Uterus (tissue), 4 donors: ENCODE measurements around the gene ARMH3. TPM values are rescaled to one million over a fixed set of nuclear protein-coding genes. Genes with fewer than 3 reads are reported as not detected.

Experiments
- DNase-seq, 2 donors: peaks; one replicate each; pipeline ENCODE4 v3.0.0-alpha.2; 2019 to 2020
- H3K27ac ChIP-seq, 2 donors: fragments of 200-600 bp; sonication (generic); 1 replicate in 1 of 2; 2 replicates in 1 of 2; pipeline ENCODE4 v1.5.1; 2016 to 2018
- H3K27me3 ChIP-seq, 2 donors: fragments of 200-600 bp; sonication (generic); one replicate each; pipeline ENCODE4 v1.5.1; 2018 to 2019; ENCODE audit warnings: control low read depth in 1 of 2
- H3K36me3 ChIP-seq, 2 donors: fragments of 200-600 bp; sonication (generic); one replicate each; pipeline ENCODE4 v1.5.1; 2019; ENCODE audit warnings: control low read depth in 1 of 2
- H3K4me1 ChIP-seq, 2 donors: fragments of 200-600 bp; sonication (generic); one replicate each; pipeline ENCODE4 v1.5.1; 2018 to 2019; ENCODE audit warnings: control low read depth in 1 of 2
- H3K4me3 ChIP-seq, 2 donors: fragments of 200-600 bp; sonication (generic); 1 replicate in 1 of 2; 2 replicates in 1 of 2; pipeline ENCODE4 v1.5.1; 2018 to 2019; ENCODE audit warnings: mild to moderate bottlenecking in 1 of 2
- H3K9me3 ChIP-seq, 2 donors: fragments of 200-600 bp; sonication (generic); one replicate each; pipeline ENCODE4 v1.5.1; 2019; ENCODE audit warnings: control low read depth in 1 of 2
- POLR2A ChIP-seq, 2 donors: fragments of 450-650 bp; IDR thresholded peaks; one replicate each; pipeline ENCODE4 v1.6.1; 2016; ENCODE audit warnings: antibody characterized with exemption in 2 of 2, mild to moderate bottlenecking in 1 of 2, moderate library complexity in 1 of 2
- intact Hi-C: fragments of 100-400 bp; cut with DNase I; formaldehyde crosslinking; loops from one replicate; pipeline ENCODE4 v1.15.1; 2023; ENCODE audit warnings: low total_unique reads
- total RNA-seq, 4 donors: library from RNA; depleted of rRNA in 3 of 4; stranded (reverse); fragments of >200 nt in 3 of 4; gene quantifications; one replicate each; pipeline versions ENCODE4 v1.1.0 to v1.2.4, GENCODE V29; 2014 to 2023
- TF ChIP-seq, protein P1 (sequence below), 4 experiments: fragments of 200-600 bp in 2 of 4; fragments of 450-650 bp in 2 of 4; sonication (generic) in 2 of 4; IDR thresholded peaks; one replicate each; pipeline ENCODE4 v1.5.1; 2016 to 2019; ENCODE audit warnings: antibody characterized with exemption in 4 of 4, mild to moderate bottlenecking in 2 of 4, moderate library complexity in 1 of 4
- donor health status: DM: yes; HTN: yes; CAD: no.

ARMH3 gene
- total RNA-seq, 4 donors from 2014 or later, result 10.6 to 29.8 (median 20.9) TPM

DNA sequence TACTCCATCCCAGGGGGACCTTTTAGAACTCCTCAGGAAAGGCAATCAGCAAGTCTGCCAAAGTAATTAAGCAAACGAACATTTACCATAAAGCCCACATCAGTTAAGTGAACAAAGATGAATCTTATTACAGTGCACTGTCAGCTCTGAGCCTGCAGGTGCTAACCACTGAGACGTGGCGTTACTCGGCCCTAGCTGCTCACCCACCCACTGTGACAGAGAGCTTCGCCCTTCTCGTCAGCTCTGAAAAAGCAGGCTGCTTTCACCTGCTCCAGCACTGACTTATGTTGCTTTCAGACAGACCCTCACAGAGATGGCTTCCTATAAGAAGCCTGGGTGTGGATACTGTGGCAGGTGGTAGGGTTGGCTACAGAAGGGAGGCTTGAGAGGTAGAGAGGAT, 154.6 kb downstream of the ARMH3 start:
- Histone ChIP-seq H3K4me3 (no peak overlapping the region), H3K9me3 (no peaks in the 10 kb centered on the region), H3K36me3 (no peaks in the 10 kb centered on the region), H3K27ac (no peak overlapping the region), H3K4me1 (no peaks in the 10 kb centered on the region), H3K27me3 (no peaks in the 10 kb centered on the region)
- intact Hi-C loops, result no loop called here
- TF ChIP-seq POLR2A (IDR thresholded peaks at IDR 0.05), result no peak
- TF ChIP-seq, protein P1, sequence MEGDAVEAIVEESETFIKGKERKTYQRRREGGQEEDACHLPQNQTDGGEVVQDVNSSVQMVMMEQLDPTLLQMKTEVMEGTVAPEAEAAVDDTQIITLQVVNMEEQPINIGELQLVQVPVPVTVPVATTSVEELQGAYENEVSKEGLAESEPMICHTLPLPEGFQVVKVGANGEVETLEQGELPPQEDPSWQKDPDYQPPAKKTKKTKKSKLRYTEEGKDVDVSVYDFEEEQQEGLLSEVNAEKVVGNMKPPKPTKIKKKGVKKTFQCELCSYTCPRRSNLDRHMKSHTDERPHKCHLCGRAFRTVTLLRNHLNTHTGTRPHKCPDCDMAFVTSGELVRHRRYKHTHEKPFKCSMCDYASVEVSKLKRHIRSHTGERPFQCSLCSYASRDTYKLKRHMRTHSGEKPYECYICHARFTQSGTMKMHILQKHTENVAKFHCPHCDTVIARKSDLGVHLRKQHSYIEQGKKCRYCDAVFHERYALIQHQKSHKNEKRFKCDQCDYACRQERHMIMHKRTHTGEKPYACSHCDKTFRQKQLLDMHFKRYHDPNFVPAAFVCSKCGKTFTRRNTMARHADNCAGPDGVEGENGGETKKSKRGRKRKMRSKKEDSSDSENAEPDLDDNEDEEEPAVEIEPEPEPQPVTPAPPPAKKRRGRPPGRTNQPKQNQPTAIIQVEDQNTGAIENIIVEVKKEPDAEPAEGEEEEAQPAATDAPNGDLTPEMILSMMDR (IDR thresholded peaks at IDR 0.05), result no peak
- no peak for DNase-seq

DNA sequence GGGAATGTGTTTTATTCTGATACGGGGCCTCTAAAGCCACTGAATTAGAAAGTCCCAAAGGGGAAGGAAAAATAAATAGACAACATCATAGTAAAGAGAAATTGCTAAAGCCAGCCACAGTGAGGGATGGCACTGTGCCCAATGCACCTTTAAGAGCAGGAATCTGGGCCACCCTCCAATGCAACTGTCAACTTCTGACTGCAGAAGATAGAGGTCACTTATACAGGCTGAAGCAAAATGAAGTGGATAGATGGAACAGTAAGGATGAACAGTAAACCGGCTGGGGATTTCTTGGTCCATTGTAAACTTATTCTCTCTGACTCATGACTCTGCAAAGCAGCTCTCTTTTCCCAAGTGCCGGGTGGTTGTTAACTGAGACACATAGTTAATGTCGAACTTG, 158.3 kb downstream of the ARMH3 start:
- H3K27ac ChIP-seq, result no peak overlapping the region
- DNase-seq, result no peak
- no peaks in the 10 kb centered on the region for H3K9me3 ChIP-seq
- TF ChIP-seq, protein P1 (IDR thresholded peaks at IDR 0.05), result no peak
- TF ChIP-seq POLR2A (IDR thresholded peaks at IDR 0.05), result no peak
- H3K36me3 ChIP-seq, result no peaks in the 10 kb centered on the region
- H3K4me1 ChIP-seq, result no peaks in the 10 kb centered on the region
- H3K4me3 ChIP-seq, result no peak overlapping the region
- intact Hi-C loops, result no loop called here
- H3K27me3 ChIP-seq, result no peaks in the 10 kb centered on the region

DNA sequence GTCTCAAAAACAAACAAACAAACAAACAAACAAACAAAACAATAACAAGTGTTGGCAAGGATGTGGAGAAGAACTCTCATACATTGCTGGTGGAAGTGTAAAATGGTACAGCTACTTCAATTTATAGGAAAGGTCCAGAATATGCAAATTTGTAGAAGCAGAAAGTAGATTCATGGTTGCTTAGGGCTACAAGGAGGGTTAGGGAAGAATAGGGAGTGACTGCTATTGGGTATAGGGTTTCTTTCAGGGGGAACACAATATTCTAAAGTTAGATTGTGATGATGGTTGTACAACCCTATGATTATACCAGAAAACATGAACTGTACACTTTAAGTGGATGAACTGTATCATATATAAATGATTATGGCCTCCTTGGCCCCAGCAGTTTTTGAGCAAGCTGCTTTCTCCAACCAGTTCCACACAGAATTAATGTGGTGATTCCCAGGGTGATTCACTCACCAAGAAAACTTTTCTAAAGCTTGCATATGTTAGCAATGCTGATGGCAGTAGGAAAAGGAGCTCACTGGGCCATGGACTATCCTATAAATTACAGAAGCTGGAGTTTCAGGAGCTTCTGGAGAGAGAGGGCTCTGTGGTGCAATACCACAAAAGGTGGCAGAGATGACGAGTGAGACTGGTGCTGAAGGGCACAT, 159.6 kb downstream of the ARMH3 start:
- TF ChIP-seq POLR2A (IDR thresholded peaks at IDR 0.05), result no peak
- TF ChIP-seq, protein P1 (IDR thresholded peaks at IDR 0.05), result no peak
- no peak overlapping the region for H3K27ac ChIP-seq
- H3K4me1 ChIP-seq, result no peaks in the 10 kb centered on the region
- no peak for DNase-seq
- no peaks in the 10 kb centered on the region for H3K36me3 ChIP-seq
- no peaks in the 10 kb centered on the region for H3K9me3 ChIP-seq
- H3K4me3 ChIP-seq, result no peak overlapping the region
- intact Hi-C loops, result no loop called here
- no peaks in the 10 kb centered on the region for H3K27me3 ChIP-seq

DNA sequence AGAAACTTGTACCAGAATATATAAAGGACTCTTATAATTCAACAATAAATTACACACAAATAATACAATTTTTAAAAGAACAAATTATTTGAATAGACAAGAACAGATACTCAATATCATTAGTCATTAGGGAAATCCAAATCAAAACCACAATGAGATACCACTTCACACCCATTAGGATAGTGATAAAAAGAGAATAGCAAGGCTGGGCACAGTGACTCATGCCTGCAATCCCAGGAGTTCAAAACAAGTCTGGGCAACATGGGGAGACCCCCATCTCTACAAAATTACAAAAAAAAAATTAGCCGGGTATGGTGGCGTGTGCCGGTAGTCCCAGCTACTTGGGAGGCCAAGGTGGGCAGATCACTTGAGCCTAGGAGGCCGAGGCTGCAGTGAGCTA, 160.2 kb downstream of the ARMH3 start:
- H3K4me1 ChIP-seq, result no peaks in the 10 kb centered on the region
- DNase-seq, result no peak
- intact Hi-C loops, result no loop called here
- TF ChIP-seq, protein P1 (IDR thresholded peaks at IDR 0.05), result no peak
- no peak for TF ChIP-seq POLR2A (IDR thresholded peaks at IDR 0.05)
- H3K27ac ChIP-seq, result no peak overlapping the region
- no peaks in the 10 kb centered on the region for H3K27me3 ChIP-seq
- H3K9me3 ChIP-seq, result no peaks in the 10 kb centered on the region
- no peaks in the 10 kb centered on the region for H3K36me3 ChIP-seq
- H3K4me3 ChIP-seq, result no peak overlapping the region

DNA sequence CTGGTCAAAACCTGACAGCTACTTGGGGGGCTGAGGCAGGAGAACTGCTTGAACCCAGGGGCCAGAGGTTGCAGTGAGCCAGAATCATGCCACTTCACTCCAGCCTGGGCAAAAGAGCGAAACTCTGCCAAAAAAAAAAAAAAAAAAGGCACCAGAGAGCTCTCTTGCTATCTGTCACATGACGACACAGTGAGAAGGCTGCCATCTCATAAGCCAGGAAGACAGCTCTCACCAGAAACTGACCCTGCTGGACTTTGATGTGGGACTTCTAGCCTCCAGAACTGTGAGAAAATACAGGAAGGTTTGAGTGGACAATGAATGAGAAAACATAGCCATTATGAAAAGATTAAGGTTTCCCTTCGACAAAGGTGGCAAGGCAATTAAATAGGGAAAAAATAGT, 161.2 kb downstream of the ARMH3 start:
- H3K4me1 ChIP-seq, result no peaks in the 10 kb centered on the region
- H3K9me3 ChIP-seq, result no peaks in the 10 kb centered on the region
- no peaks in the 10 kb centered on the region for H3K27me3 ChIP-seq
- no peak overlapping the region for H3K27ac ChIP-seq
- no peaks in the 10 kb centered on the region for H3K36me3 ChIP-seq
- DNase-seq, result no peak
- intact Hi-C loops, result no loop called here
- TF ChIP-seq POLR2A (IDR thresholded peaks at IDR 0.05), result no peak
- TF ChIP-seq, protein P1 (IDR thresholded peaks at IDR 0.05), result no peak
- H3K4me3 ChIP-seq, result no peak overlapping the region
